Loucy (cell line): Measurements from ENCODE around the gene CHKB.

ENCODE experiments used
- EZH2phosphoT487 ChIP-seq: fragments of 200-600 bp; IDR thresholded peaks from 2 replicates; pipeline ENCODE4 v1.6.1; 2018; ENCODE audit warnings: antibody characterized with exemption, mild to moderate bottlenecking, moderate library complexity, borderline replicate concordance
- TF ChIP-seq, protein P1 (sequence below): fragments of 200-600 bp; sonication (generic); conservative IDR thresholded peaks from 2 replicates; pipeline ENCODE4 v1.5.1; 2014; ENCODE audit warnings: mild to moderate bottlenecking, antibody characterized with exemption, low read length

DNA sequence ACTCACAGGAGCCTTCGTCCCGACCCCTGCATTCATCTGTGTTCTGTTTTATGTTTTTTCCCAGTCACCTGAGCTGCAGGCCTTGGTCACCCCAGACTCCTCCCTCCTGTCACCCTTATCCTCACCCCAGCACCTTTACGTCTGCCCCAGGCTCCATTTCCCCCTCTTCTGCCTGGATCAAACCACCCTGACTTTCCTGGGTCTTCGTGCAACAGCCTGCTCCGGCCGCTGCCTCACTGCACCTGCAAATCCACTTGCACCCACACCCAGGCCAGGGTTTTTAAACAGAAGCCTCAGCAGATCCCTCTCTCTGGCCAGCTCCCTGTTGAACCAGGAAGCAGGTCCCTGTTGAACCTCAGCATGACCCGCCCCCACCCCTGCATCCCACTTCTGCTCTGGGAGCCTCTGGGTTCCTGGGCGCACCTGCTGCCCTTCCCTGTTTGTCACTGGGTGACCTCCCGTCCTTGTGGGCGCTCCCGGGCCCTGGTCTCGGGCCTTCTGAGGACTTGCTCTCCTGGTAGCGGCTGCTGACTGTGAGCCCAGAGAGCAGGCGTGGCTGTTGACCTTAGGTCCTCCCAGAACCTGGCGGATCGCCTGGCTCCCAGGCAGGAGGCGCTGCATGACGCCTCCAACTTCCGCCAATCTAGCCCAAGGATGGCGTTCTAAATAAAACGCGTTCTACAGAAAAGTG is 30.8 kb upstream of the CHKB start:
- TF ChIP-seq EZH2phosphoT487, result no peak
- TF ChIP-seq, protein P1, sequence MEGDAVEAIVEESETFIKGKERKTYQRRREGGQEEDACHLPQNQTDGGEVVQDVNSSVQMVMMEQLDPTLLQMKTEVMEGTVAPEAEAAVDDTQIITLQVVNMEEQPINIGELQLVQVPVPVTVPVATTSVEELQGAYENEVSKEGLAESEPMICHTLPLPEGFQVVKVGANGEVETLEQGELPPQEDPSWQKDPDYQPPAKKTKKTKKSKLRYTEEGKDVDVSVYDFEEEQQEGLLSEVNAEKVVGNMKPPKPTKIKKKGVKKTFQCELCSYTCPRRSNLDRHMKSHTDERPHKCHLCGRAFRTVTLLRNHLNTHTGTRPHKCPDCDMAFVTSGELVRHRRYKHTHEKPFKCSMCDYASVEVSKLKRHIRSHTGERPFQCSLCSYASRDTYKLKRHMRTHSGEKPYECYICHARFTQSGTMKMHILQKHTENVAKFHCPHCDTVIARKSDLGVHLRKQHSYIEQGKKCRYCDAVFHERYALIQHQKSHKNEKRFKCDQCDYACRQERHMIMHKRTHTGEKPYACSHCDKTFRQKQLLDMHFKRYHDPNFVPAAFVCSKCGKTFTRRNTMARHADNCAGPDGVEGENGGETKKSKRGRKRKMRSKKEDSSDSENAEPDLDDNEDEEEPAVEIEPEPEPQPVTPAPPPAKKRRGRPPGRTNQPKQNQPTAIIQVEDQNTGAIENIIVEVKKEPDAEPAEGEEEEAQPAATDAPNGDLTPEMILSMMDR, result no peak
